ENCODE results near the gene HEATR1. TPM values are rescaled to one million over a fixed set of nuclear protein-coding genes. Genes with fewer than 3 reads are reported as not detected.

The HEATR1 gene
- total and polyA plus RNA-seq, 4 donors: 1.6 to 34.9 (median 16.4) TPM

DNA sequence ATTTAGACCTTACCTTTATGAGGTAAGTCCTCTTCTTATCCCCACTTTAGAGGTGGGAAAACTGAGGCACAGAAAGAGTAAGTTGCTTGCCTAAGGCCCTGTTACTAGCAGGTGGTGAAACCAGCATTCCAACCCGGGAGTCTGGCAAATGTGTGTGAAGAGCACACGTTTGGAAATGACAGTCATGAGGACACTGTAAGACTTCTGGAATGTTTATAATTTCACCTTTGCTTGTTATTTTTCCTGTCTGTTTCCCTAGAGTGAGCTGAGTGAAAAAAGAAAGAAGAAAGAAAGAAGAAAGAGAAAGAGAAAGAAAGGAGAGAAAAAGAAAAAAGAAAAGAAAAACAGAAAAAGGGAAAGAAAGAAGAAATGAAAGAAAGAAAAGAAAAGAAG is 101.7 kb downstream of the HEATR1 start:
- DNase-seq: no peak
- no peaks in the 10 kb centered on the region for H3K9me3 ChIP-seq (ENCODE audit: control insufficient read depth, low read length)
- no peaks in the 10 kb centered on the region for H3K27me3 ChIP-seq (ENCODE audit: control insufficient read depth in 1 of 2, insufficient read depth in 2 of 2, low read length in 1 of 2)
- no peak overlapping the region for H3K4me3 ChIP-seq (ENCODE audit: low read length in 2 of 2)
- intact Hi-C loops (cut with DNase I): no loop called here
- H3K4me1 ChIP-seq (ENCODE audit: control insufficient read depth in 1 of 2, insufficient read depth in 2 of 2, low read length in 2 of 2): peaks cover 0 to 2% of the 10 kb centered on the region in 2 donors
- WGBS, 2 donors: 41 to 44% methylated on average over 2 of the region's 2 CpGs
- no peak overlapping the region for H3K27ac ChIP-seq (ENCODE audit: low read depth in 1 of 2, low read length in 2 of 2)
- no peaks in the 10 kb centered on the region for H3K36me3 ChIP-seq (ENCODE audit: control insufficient read depth in 1 of 2, insufficient read depth in 2 of 2, low read length in 1 of 2)
- ATAC-seq (ENCODE audit: low FRiP score): no peak

- no peak overlapping the region for H3K4me3 ChIP-seq (ENCODE audit: low read length in 2 of 2)
- no peak overlapping the region for H3K27ac ChIP-seq (ENCODE audit: low read depth in 1 of 2, low read length in 2 of 2)
- ATAC-seq (ENCODE audit: low FRiP score) (no peak), DNase-seq (no peak)
- H3K9me3 ChIP-seq (ENCODE audit: control insufficient read depth, low read length): no peaks in the 10 kb centered on the region
- H3K36me3 ChIP-seq (ENCODE audit: control insufficient read depth in 1 of 2, insufficient read depth in 2 of 2, low read length in 1 of 2): no peaks in the 10 kb centered on the region
- H3K27me3 ChIP-seq (ENCODE audit: control insufficient read depth in 1 of 2, insufficient read depth in 2 of 2, low read length in 1 of 2): no peaks in the 10 kb centered on the region
- intact Hi-C loops (cut with DNase I): no loop called here
- no peaks in the 10 kb centered on the region for H3K4me1 ChIP-seq (ENCODE audit: control insufficient read depth in 1 of 2, insufficient read depth in 2 of 2, low read length in 2 of 2)
- WGBS, 2 donors: 89 to 94% methylated on average over 6 of the region's 6 CpGs
Observed at GRCh38 chr1:236501093-236501492, 103.2 kb downstream of the HEATR1 start.

Other genes with a start within 250 kb of the HEATR1 start
- under 1 TPM; 0.27 to 0.58 TPM for gene EDARADD, start 210.2 kb downstream of the HEATR1 start, total RNA-seq
- under 1 TPM; 0.25 to 0.59 TPM for gene EDARADD, start 210.2 kb downstream of the HEATR1 start, polyA plus RNA-seq
- gene LGALS8, start 80.5 kb downstream of the HEATR1 start, total RNA-seq: 10 to 100 TPM; 38.9 to 75.5 TPM
- 10 to 100 TPM; 13.6 to 43.1 TPM for gene LGALS8, start 80.5 kb downstream of the HEATR1 start, polyA plus RNA-seq
- 10 to 100 TPM; 15.7 to 40.5 TPM for gene ACTN2, start 82.0 kb upstream of the HEATR1 start, total RNA-seq
- 10 to 100 TPM in 1 of 2 donors, 1 to 10 TPM in 1; 3.0 to 40.1 TPM for gene ACTN2, start 82.0 kb upstream of the HEATR1 start, polyA plus RNA-seq
- 10 to 100 TPM; 54.3 to 59.5 TPM for gene MTR, start 190.8 kb upstream of the HEATR1 start, total RNA-seq
- 1 to 10 TPM; 4.6 to 10.0 TPM for gene MTR, start 190.8 kb upstream of the HEATR1 start, polyA plus RNA-seq